ELR (cell line): ENCODE measurements around the gene BMP8B.
"Not testable (repeated sequence)": the region's sequence is repeated elsewhere in the genome, so short reads cannot be mapped to it uniquely, and the experiment has no call there.

ENCODE experiments used
- DNase-seq: peaks from one replicate; pipeline ENCODE4 v3.0.0-alpha.2; 2015; ENCODE audit warnings: low read depth

Gene BMP8B

DNA sequence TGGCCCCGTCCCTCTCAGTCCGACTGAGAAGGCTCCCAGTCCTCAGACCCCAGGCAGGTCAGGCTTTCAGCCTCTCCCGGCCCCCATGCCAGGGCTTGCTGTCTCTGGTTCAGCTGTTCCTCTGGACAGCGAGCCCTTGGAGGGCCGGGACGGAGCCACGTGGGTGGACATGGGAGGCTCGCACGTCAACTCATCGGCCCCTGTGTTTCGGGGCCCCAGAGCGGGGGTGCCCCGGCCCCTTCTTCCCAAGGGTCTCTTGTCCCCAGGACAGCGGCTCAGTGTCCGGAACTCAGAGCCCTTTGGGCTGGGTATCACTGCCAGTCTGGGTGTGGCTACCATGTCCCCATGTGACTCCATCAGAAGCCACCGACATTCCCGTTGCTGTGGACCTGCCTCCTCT lies 10.8 kb downstream of the BMP8B start:
- not testable (repeated sequence) for DNase-seq

DNA sequence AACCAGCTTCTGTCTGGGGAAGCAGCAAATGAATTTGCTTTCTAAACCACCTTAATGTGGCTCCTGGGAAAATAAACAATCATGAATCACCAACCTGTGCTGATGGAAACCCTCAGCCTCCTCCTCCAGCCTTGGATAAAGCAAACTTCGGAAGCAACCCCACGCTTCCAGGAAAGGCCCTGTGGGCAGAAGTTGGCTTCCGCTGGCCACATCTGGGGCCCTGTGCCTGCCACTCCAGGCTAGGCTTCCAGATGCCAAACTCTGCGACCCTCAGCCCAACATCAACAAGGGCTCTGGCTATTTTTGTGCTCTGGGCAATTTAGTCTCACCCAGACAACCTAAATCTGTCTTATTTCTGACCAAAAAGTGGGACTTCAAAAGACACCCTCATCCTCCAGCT lies 11.4 kb downstream of the BMP8B start:
- peak; percentile 9 for DNase-seq

DNA sequence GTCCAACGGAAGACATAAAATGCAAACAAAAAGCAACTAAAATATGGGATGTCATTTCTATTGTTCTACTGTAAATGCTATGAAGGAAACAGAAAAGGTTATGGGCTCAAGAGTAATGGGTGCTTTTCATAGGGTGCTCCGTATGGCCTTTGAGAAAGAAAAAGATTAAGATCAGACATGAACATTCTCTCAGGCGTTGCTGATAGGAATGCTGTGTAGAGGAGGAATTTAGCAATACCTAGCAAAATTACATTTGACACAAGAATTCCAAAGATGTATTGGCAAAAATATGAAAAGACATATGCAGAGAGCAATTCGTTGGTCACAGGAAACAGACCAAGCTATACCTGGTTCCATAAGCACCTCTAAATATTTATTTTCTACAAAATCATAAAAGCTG lies 11.8 kb downstream of the BMP8B start:
- DNase-seq, result no peak

DNA sequence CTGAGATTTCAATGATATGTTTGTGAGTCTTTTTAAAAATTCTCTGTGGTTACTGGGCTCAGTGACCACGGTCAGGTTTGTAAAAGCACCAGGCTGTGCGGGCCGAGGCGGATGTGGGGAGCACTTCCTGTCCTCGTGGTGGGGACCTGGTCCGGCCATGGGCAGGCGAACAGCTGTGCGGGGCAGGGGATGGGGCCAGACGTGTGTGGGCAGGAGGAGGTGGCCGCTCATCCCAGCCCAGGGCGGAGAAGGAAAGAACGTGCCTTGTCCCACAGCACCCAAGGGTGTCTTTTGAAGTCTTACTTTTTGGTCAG lies 12.3 kb downstream of the BMP8B start:
- DNase-seq, result peak; percentile 6

DNA sequence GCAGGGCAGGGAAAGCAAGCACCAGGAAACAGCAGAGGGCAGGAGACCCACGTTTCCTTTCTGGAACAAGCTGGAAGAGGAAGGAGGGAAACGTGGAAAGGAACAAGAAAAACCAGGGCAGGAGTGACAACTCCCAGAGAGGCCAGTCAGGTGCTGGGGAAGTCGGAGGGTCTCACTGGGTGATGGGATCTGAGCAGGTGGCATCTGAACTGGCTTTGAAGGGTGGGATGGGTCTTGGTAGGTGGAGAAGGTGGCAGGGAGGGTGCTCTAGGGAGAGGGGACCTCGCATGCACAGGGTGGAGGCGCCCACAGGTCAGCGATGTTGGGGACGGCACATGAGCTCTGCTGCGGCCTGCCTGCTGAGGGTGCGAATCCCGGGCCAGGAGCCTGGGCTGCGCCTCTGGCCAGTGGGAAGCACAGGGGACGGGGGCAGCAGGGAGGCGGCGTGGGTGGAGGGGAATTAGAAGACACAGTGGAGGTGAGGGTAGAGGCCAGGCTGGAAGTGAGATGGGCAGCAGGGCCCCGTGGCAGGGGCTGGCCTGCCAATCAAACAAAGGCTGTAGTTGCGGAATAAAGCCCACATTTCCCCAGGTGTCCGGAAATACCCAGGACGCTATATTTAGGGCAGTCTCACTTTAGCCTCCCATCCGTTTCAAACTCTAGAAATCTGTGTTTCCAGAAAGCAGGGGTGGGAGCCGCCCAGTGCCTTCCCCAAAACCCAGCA lies 12.8 kb downstream of the BMP8B start:
- DNase-seq, result not testable (repeated sequence)

DNA sequence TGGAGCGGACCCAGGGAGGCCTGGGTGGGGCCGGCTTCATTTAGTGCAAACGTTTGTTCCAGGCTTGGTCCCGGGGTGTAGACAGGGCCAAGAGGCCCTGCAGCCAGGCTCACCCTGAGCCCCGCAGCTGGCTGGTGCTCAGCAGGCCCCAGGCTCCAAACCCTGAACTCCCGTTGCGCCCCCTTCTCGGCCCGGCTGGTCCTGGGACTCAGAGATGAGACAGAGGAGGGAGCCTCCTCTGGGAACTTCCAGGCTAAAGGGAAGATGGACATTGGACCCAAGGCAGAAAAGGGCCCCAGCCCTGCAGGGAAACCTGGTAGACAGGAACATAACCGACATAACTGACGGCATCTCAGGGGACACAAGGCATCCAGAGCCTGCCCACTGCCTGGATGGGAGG lies 13.5 kb downstream of the BMP8B start:
- DNase-seq, result not testable (repeated sequence)

DNA sequence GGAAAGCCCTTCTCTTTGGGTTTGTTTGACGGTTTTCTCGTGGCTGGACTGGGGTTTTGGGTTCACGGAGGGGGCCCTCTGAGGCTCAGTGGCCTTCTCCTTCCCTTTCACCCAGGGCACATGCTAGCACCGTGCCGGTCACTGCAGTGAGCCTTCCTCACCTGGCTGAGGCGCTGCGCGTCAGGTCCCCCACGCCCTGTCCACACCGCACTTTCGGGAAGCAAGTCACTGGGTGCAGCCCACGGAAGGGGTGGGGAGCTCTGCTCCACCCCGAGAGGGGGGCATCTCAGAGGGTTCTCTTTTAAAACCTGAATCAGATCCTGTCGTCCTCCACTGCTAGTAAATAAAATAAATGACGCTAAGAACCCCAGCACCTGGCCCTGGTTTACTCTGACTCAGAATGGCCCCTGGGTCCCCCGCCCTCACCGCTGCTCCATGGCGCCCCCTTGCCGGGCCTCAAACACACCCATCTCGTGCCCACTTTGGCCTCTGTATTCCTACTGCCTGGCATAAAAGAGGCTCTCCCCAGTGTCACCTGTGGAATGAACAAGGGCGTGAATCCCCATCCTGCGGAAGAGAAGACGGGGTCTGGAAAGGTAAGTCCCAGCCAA lies 15.2 kb downstream of the BMP8B start:
- not testable (repeated sequence) for DNase-seq

DNA sequence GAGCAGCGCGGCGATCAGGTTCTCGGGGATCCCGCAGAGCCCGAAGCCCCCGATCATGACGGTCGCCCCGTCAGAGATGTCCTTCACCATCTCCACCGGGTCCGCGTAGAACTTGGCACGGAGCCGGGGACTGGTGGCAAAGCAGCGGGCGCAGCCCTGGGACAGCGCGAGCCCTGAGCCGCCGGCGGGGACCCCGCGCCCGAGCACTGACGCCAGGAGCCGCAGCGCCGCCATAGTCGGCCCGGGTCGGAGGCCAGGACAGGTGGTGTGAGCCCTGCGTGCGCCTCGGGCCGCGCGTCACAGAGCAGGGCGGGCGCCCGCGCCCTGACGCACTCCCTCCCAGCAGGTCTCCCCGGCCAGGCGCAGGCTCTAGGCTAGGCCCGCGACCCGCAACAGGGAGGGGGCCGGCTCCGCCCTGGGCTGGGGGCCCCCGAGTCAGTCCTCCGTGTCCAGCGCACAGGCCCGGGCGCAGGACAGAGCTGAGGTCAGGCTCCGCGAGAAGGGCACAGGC lies 17.6 kb downstream of the BMP8B start, which contains the start of gene OXCT2:
TSS of gene OXCT2 (minus strand) at position 327 of the 511 bp plus-strand sequence. CDS start at position 234, 93 bp downstream.
- DNase-seq, result not testable (repeated sequence)

DNA sequence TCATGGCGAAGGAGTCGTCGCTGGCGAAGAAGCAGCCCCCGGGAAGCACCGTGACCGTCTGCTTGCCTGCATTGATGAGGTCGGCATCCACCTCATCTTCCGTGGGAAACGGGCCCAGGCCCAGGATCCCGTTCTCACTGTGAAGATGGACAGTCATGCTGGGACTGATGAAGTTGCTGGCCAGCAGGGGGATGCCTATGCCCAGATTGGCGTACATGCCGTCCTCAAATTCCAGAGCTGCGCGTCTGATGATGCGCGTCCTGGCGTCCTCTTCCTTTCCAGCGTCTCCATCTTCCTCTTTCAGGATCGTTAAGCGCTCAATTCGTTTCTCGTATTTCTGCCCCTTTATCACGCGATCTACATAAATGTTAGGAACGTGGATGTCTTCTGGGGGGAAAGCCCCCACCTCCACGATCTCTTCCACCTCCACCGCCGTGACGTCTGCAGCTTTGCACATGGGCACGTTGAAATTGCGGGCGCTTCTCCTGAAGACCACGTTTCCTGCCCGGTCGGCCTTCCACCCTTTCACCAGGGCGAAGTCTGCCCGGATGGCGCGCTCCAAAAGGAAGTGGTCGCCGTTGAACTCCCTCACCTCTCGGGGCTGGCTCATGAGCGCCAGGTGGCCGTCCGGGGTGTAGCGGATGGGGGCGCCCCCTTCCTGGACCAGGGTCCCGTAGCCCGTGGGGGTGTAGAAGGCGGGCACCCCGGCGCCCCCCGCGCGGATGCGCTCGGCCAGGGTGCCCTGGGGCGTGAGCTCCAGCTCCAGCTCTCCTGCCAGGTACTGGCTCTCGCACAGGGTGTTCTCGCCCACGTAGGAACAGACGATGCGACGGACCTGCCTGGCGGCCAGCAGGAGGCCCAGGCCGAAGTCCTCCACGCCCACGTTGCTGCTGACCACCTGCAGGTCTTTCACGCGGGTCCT lies 18.3 kb downstream of the BMP8B start:
- not testable (repeated sequence) for DNase-seq

DNA sequence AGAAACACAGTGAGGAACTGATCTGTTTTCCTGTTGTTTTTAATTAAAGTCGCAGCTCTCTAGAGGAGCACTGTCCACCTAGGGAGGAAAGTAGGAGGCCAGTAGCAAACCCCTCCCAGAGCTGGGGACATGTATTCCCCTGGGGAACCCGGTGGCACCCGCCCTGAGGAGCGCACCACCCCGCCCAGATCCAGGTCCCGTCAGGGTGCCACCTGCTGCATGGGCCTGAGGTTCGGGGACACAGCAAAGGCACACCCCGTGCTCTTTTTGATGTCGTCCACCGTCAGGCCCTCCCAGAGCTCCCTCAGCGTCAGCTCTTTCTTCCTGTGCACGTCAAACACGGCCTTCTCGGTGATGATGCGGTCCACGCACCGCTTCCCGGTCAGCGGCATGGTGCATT lies 19.2 kb downstream of the BMP8B start:
- not testable (repeated sequence) for DNase-seq

DNA sequence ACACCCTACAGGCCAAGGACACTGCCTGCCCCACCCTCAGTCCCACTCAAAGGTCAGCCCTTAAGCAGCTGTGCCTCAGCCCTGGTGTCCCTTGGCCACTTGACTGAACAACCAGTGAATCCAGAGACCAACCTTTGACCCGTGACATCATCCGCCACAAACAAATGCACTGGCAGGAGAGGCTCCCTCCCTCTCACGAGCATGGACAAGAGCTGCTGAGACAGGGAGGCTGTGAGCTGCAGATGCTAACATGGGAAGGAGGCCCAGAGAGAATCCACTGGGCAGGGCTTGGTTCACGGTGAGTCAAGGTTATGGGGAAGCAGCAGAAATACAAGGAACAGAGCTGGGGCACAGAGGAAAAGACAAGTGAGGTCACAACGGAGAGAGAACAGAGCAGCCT lies 22.2 kb downstream of the BMP8B start:
- not testable (repeated sequence) for DNase-seq

DNA sequence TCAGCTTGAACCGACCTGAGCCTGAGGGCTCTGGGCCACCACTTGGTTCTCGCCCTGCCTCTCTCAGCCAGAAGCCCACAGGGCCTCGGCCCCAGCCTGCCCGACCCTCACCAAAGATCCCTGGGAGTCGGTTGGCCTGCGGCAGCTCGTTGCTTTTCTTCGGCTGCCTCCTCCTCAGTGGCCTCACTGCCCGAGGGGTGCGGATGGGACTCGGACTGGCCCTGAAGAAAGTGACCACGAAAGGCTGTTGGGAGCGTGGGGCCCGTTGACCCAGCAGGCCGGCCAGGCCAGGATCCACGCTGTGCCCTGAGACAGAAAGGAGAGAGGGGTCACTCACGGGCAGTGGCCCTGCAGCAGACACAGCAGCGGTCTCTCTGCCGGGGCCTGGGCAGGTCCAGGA lies 24.2 kb downstream of the BMP8B start:
- not testable (repeated sequence) for DNase-seq

DNA sequence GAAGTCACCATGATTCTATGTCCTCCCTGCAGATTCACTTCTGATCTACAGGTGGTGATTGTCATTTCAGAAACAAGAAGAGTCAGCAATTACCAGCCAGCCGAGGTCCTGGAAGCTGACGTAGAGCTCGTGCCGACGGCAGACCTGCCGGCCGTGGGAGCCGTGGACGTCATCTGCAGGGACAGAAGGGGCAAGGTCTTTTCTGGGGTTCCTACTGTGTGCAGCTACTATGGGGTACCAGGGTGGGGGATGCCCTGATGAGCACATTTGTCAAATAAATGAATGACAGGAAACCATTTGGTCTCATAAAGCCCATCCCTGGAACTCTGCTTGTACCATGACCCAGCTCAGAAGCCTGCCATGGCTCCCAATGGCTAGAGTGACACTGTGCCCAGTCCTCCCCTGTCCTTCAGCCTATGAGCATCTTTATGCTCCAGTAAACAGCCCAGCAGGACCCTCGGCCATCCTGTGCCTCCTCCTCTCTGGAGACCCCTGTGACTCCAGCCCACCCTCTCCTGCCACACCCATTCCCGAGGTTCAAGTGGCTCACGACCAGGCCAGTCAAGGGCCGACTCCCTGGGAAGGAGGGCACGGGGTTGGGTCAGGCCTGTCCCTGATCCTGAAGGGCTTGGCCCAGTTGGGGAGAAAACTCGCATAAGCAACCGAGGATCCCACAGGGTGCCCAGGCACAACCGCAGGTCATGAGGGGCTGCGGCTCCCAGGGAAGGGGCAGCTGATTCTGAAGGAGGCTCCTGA lies 24.9 kb downstream of the BMP8B start:
- not testable (repeated sequence) for DNase-seq

DNA sequence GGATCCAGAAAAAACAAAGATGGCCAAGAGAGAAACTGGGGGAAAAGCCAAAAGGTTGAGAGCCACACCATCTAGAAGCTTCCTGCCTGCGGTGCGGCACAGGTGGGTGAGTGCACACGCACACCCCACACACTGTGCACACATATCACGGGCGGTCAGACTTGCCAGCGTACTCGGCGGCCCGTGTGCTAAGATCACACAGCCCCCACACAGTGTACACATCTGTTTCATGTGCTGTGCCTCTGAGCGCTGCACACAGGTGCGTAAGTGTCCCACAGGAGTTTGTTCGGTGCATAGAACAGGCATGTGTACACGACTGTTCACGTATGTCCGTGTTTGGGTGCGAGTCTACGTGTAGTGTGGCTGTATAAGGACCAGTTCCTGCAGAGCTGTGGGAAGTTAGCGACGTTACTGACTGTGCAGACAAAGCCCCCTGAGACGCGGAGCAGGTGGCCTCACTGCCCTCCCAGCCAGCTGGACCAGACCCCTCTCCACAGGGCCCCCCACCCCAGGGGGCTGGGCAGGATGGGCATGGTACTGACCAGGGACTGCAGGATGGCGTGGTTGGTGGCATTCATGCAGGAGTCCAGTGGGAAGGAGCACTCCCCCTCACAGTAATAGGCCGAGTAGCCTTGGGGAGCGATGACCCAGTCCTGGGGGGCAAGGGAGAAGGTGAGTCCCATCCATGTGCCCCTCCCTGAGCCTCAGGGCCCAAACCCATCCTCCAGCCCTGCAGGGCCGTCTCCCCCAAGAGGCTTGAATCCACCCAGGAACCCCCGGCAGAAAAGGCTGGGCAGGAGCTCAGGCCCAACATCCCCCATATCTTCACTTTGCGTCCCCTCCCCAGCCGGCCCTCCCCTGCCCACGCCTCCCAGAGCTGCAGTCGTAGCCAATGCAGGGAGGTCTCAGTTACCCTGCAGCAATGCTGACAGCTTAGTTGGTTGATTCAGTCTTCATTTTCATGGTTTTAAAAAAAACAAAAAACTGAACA lies 25.8 kb downstream of the BMP8B start:
- DNase-seq, result no peak

DNA sequence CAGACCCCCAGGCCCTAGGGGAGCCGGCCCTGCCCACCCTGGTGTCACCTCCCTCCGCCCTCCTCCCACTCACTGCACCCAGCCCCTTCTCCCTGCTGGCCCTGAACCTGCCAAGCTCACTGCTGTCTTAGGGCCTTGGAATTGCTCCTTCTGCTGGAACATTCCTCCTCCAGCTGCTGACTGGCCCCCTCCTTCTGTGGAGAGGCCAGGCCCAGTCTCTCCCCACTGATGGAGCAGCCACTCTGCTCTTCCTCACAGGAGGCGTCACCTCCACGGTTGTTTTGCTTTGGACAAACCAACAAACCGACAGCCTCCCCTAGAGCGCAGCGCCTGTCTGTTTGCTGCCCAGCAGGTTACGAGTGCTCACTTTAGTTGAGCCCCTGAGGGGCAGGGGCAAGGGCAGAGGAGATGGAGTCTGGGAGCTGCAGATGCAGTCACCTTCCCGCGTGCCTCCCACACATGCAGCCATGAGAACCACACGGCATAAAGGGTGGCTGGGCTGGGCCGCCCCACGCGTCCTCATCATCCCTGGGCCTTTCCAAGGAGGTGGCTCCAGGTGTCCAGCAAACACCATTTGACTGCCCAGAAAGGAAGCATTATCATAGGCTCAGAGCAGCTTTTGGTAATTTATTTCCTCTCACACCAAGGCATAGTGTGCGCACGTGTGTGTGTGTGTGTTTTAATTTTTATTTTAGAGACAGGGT lies 27.0 kb downstream of the BMP8B start:
- no peak for DNase-seq

DNA sequence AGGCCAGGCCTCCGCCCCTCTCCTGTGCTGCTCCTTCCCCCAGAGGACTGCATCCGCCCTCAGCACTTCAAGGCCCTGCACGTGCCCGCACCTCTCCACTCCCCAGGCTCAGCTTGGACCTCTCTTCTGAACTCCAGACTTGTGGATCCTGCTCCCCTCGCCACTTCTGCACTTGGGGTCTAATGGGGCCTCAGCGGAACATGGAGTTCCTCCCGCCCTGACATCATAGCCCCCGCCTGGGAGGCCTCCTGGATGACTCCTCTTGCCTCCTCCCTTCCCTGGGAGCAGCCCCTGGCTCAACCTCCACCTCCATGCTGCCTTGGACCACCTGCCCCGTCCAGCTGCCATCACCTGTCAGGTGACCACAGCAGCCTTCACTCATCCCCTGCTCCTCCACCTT lies 27.6 kb downstream of the BMP8B start:
- DNase-seq, result no peak

DNA sequence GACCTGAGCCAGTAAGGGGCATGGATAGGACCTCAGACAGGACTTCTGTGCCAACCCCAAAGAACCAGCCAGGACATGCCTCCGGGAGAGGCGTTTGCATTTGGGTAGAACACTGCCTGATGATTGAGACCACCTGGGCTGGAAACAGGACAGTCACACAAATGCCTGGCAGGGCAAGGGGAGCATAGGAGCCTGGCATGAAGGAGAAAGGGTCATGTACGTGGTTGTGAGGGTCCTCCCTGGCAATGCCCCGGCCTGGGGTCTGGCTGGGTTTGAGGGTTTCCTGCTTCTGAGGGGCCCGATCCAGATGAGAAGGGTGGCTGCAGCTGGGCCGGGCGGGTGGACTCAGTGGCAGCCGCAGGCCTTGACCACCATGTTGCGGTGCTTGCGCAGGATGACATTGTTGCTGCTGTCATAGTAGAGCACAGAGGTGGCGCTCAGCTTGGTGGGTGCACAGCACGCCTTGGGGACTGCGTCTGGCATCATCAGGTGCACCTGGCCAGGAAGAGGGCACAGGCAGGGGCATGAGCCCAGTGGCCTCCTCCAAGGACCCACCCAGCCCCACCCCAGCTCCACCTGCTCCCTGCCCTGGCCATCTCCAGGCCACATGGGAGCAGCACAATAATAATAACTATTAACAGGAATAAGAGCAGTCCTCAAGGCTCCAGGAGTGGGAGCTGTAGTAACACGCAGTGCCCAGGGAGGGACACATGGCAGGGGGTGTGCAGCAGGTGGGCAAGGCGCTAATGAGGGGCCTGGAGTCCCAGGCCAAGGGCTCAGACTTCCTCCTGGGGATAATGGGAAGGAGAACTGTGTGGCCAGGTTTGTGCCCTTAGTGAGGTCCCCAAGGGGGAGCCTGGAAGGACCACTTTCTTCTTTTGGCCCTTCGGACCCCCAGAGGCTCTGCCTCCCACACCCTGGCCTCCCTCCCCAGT lies 28.3 kb downstream of the BMP8B start:
- DNase-seq, result no peak

DNA sequence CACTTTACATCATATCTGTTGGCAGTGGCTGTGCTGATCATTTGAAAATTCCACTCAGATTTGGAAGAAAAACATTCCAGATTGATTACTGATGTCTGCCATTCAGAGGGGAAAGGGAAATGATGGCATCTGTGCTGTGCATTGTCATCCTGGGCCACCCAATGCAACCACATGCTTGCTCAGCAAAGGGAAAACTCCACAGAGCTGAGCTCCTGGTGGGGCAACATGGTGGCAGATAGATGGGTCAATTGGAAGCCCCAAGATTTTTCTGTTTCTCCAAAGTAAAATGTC lies 29.3 kb downstream of the BMP8B start:
- peak; percentile 10 for DNase-seq
